Measurements from ENCODE around the gene CHRM5.

Gene CHRM5

DNA sequence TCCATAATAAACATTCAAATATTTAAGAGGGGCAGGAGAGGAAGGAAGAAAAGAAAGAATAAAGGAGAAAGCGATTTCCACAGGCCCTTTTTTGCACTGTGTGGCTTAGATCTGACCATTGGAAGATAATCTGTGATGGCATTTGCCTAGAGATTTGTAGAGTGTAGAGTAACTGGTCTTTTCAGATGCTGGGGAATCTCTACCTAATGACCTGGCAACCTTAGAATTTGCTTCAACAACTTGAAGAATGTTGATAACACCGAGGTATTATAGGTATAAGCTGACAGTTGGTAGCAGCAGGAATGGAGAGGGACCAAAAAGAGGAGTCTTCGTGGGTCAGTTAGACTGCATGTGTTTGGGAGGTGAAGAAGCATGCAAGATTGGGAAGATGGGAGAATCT lies 91.6 kb downstream of the CHRM5 start:
- TF ChIP-seq CTCF (IDR thresholded peaks at IDR 0.05): no peak

DNA sequence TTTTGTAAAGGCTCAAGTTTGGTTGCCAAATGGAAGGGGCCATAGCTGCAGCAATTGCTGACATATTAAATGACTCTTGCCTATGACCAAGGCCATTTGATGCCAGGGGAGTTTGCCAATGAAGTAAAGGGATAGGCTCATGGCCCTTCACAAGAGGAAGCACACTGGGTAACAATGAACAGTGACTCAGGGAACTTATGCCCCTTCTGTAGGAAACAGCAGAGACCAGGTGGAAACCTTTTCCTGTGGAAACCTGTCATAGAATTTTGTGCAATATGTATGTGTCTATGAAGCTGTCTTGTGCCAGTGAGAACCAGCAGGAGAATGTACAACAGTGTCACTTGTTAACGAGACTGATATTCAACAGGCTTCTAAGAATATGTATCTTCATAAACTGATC lies 96.1 kb downstream of the CHRM5 start:
- TF ChIP-seq CTCF (IDR thresholded peaks at IDR 0.05): no peak

DNA sequence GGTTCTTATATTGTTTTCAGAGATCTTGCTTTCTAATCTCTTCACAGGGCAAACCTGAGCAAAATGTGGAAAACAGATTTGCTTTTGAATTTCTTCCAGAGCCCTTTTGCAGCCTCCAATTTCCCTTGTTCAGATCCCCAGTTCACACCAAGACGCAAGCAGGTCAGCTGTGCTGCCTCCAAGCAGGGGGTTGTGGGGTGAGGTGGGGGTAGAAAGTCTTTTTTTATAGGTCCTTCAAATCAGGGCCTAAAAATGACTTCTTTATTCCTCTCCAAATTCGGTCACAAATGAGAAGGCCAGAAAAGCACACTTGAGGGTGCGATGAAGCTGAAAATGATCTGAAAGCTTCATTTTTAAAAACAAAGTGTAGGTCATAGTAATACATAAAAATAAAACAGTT lies 97.0 kb downstream of the CHRM5 start:
- no peak for TF ChIP-seq CTCF (IDR thresholded peaks at IDR 0.05)

GRCh38 chr15:34065941-34066340 lies 97.6 kb downstream of the CHRM5 start:
- no peak for TF ChIP-seq CTCF (IDR thresholded peaks at IDR 0.05)

- TF ChIP-seq CTCF (IDR thresholded peaks at IDR 0.05): no peak
Observed at GRCh38 chr15:34070003-34070402, 101.7 kb downstream of the CHRM5 start.

DNA sequence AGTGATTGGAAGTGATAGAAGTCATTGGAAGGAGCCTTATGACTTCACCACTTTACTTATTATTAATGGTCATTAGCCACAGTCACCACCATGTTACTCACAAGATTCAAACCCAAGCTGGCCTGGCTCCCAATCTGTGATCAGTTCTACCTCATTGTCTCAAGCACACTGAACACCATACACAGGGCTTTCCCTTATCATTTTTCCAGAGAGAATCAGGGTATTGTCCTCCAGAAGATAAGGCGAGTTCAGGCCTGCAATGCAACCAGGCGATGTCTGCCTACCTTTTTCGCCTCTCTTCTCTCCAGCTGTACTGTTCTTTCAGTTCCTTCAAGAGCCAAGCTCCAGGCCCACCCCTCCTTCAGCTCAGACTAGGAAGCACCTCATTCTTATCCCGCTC lies 108.5 kb downstream of the CHRM5 start:
- no peak for TF ChIP-seq CTCF (IDR thresholded peaks at IDR 0.05)

DNA sequence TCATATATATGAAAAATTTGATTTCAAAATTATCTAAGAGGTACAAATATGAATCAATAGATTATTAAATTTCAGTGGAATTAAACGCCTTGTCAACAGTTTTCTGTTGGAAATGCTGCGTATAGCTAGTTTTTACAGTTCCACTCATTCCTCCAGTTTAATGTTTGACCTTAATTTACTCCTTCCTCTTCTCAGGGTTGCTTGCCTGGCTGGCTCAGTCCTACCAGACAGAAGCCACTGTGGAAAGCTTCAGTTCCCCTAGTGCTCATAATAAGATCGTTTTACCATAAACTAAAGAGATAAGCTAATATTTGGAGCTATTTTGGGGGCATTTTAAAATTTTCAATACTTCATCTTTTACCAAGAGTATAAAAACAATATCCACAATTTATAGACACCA lies 110.6 kb downstream of the CHRM5 start:
- TF ChIP-seq CTCF (IDR thresholded peaks at IDR 0.05): no peak

- TF ChIP-seq CTCF (IDR thresholded peaks at IDR 0.05): no peak
Observed at GRCh38 chr15:34079904-34080303, 111.6 kb downstream of the CHRM5 start.

Data from LNCAP (cell line).